Lower lobe of right lung (tissue), 2 donors: ENCODE measurements around the gene TIMM29. TPM values are rescaled to one million over a fixed set of nuclear protein-coding genes. Genes with fewer than 3 reads are reported as not detected.

Experiments used
- ATAC-seq, 2 donors: fragments of 200-7000 bp; cut with Tn5 transposase; one replicate each; pipeline ENCODE4 v1.9.1; 2020 to 2022; ENCODE audit warnings: mild to moderate bottlenecking in 2 of 2, moderate library complexity in 2 of 2
- DNase-seq: peaks from one replicate; pipeline ENCODE4 v3.0.0-alpha.2; 2020
- H3K27ac ChIP-seq: fragments of 200-600 bp; one replicate; pipeline ENCODE4 v1.8.0; 2022
- H3K27me3 ChIP-seq: fragments of 200-600 bp; one replicate; pipeline ENCODE4 v1.8.0; 2022; ENCODE audit warnings: low read depth
- H3K36me3 ChIP-seq: fragments of 200-600 bp; one replicate; pipeline ENCODE4 v1.8.0; 2022; ENCODE audit warnings: mild to moderate bottlenecking
- H3K4me1 ChIP-seq: fragments of 200-600 bp; one replicate; pipeline ENCODE4 v1.8.0; 2022
- H3K4me3 ChIP-seq: fragments of 200-600 bp; one replicate; pipeline ENCODE4 v1.8.0; 2022; ENCODE audit warnings: mild to moderate bottlenecking
- H3K9me3 ChIP-seq: fragments of 200-600 bp; one replicate; pipeline ENCODE4 v1.8.0; 2022
- intact Hi-C: fragments of 100-400 bp; cut with DNase I; formaldehyde crosslinking; loops from one replicate; pipeline ENCODE4 v1.11.0; 2022
- total RNA-seq: library from RNA; stranded (reverse); fragmentation: NEBNext Ultra II Directional; extraction: Animal tissue kit (Norgen Biotek cat#: 25700); gene quantifications from one replicate; pipeline ENCODE4 v1.2.1, GENCODE V29; 2021
- TF ChIP-seq, protein P1 (sequence below): fragments of 200-600 bp; IDR thresholded peaks from one replicate; pipeline ENCODE4 v1.8.0; 2022; ENCODE audit warnings: antibody characterized with exemption, mild to moderate bottlenecking
- donor health status: DM: no; HTN: yes; CAD: no; lungs with severe emphysema.

Gene TIMM29
- total RNA-seq, 1 donor from 2014 or later = 17.3 TPM

DNA sequence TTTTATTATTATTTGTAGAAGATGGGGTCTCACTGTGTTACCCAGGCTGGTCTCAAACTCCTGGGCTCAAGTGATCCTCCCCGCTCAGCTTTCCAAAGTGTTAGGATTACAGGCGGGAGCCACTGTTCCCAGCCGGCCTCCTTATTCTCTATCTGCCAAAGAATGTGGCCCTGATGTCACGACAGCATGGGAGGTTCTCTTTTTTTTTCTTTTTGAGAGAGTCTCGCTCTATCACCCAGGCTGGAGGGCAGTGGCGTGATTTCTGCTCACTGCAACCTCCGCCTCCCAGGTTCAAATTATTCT lies 33.7 kb upstream of the TIMM29 start:
- peaks cover 27% of the 10 kb centered on the region for H3K4me1 ChIP-seq

DNA sequence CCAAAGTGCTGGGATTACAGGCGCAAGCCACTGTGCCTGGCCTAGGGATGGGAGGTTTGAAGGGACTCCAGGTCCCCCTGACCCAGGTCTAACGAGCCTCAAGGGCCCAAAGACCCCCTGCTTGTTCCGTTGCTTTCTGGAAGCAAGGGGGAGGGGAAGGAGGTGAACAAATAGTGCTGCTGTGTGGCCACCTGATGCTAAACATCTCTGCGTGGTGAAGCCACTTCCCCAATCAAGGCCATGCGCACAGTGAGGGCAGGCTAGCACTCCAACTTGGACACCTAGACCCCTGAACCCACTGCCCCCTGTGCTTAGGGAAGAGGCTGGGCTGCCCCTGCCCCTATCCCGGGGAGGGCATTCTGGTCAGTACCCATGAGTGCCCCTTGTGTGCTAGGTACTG lies 33.2 kb upstream of the TIMM29 start:
- no peaks in the 10 kb centered on the region for H3K9me3 ChIP-seq
- no peaks in the 10 kb centered on the region for H3K36me3 ChIP-seq
- TF ChIP-seq, protein P1, sequence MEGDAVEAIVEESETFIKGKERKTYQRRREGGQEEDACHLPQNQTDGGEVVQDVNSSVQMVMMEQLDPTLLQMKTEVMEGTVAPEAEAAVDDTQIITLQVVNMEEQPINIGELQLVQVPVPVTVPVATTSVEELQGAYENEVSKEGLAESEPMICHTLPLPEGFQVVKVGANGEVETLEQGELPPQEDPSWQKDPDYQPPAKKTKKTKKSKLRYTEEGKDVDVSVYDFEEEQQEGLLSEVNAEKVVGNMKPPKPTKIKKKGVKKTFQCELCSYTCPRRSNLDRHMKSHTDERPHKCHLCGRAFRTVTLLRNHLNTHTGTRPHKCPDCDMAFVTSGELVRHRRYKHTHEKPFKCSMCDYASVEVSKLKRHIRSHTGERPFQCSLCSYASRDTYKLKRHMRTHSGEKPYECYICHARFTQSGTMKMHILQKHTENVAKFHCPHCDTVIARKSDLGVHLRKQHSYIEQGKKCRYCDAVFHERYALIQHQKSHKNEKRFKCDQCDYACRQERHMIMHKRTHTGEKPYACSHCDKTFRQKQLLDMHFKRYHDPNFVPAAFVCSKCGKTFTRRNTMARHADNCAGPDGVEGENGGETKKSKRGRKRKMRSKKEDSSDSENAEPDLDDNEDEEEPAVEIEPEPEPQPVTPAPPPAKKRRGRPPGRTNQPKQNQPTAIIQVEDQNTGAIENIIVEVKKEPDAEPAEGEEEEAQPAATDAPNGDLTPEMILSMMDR = no peak
- peaks cover 27% of the 10 kb centered on the region for H3K4me1 ChIP-seq
- intact Hi-C loops = no loop called here
- H3K27me3 ChIP-seq = no peaks in the 10 kb centered on the region
- DNase-seq = no peak
- no peak overlapping the region for H3K4me3 ChIP-seq
- ATAC-seq = no peak
- no peak overlapping the region for H3K27ac ChIP-seq

More for the DNA sequence above, 33.7 kb upstream of the TIMM29 start:
- Histone ChIP-seq H3K4me3 (no peak overlapping the region), H3K9me3 (no peaks in the 10 kb centered on the region), H3K27me3 (no peaks in the 10 kb centered on the region), H3K36me3 (no peaks in the 10 kb centered on the region), H3K27ac (no peak overlapping the region)
- TF ChIP-seq, protein P1 = no peak
- DNase-seq (no peak), ATAC-seq (no peak)
- intact Hi-C loops = no loop called here

DNA sequence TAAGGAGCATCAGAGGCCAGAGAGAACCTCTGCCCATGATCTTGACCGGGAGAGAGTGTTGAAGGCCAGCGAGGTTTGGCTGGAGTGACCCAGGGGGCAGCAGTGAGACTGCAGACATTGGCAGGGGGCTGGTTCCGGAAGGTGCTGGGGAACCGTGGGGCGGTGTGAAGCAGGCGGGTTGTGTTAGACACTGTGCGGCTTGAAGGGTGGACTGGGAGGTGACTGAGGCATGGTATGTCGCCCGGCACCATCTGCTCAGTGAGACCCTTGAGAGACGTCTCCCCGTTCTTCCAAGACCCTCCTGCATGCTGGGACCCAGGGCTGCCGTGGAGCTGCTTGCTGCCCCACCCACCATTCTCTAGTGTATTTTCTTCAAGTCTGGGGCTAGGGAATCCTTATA lies 32.7 kb upstream of the TIMM29 start:
- Histone ChIP-seq H3K27me3 (no peaks in the 10 kb centered on the region), H3K9me3 (no peaks in the 10 kb centered on the region), H3K4me3 (no peak overlapping the region), H3K4me1 (peaks cover 27% of the 10 kb centered on the region), H3K36me3 (no peaks in the 10 kb centered on the region), H3K27ac (no peak overlapping the region)
- intact Hi-C loops = no loop called here
- DNase-seq (no peak), ATAC-seq (no peak)
- TF ChIP-seq, protein P1 = no peak

DNA sequence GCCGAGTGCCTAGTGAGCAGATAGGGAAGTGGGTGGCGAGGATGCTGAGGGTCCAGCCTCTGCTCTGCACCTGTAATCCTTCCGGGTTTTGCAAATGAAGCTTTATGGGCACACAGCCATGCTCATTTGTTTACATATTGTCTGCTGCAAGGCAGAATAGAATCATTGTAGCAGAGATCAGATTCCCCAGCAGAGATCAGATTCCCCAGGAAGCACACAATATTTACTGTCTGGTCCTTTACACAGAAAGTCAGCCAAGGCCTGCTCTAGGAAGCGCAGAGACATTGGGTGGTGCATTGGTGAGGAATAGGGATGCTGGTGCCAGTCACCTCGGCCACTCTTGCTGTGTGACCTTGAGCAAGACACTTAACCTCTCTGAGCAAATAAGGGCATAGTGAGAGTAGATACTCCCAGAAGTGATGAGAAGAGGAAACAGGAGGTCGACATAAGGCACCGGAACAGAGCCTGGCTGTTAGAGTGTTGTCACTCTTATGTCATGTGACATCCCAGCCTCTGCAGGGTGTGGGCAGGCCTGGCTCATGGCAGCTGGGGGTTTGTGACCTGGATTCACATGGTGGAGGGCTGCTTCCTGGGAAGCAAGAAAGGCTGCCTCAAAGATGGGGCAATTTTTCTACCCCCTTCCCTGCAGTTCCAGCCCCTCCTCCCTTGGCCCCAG lies 31.6 kb upstream of the TIMM29 start:
- peaks cover 26% of the 10 kb centered on the region for H3K4me1 ChIP-seq
- no peaks in the 10 kb centered on the region for H3K9me3 ChIP-seq
- no peak overlapping the region for H3K27ac ChIP-seq
- no peaks in the 10 kb centered on the region for H3K36me3 ChIP-seq
- H3K4me3 ChIP-seq = no peak overlapping the region
- H3K27me3 ChIP-seq = no peaks in the 10 kb centered on the region
- DNase-seq (no peak), ATAC-seq (no peak)
- TF ChIP-seq, protein P1 = no peak
- intact Hi-C loops = no loop called here

DNA sequence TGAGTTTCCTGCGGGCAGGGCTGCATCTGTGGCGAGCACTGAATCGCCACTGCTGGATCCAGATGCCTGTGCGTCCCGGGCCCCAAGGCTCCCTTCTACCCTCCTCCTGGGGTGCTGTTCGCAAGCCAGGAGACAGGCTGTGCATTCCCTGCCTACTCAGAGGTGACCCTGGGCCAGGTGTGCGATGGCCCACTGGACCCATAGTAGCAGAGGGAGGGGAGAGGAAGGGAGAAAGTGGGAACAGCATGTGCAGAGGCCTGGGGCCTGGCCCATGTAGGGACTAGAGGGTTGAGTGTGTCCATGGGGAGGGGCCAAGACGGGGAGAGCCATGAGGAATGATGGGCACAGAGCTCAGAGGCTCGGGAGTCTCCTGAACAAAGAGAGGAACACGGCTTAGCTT lies 30.0 kb upstream of the TIMM29 start:
- intact Hi-C loops = no loop called here
- H3K27ac ChIP-seq = no peak overlapping the region
- peaks cover 23% of the 10 kb centered on the region for H3K4me1 ChIP-seq
- no peaks in the 10 kb centered on the region for H3K9me3 ChIP-seq
- ATAC-seq (peak; percentile 25 to 31), DNase-seq (no peak)
- H3K4me3 ChIP-seq = no peak overlapping the region
- no peaks in the 10 kb centered on the region for H3K36me3 ChIP-seq
- H3K27me3 ChIP-seq = no peaks in the 10 kb centered on the region
- TF ChIP-seq, protein P1 = no peak
